Activated CD4-positive, alpha-beta memory T cell treated with anti-CD3 and anti-CD28 coated beads for 36 hours (primary cell): Measurements from ENCODE around the gene EFHD2. TPM values are rescaled to one million over a fixed set of nuclear protein-coding genes. Genes with fewer than 3 reads are reported as not detected.
"Not testable (repeated sequence)": the region's sequence is repeated elsewhere in the genome, so short reads cannot be mapped to it uniquely, and the experiment has no call there.

Source experiments
- CTCF ChIA-PET: fragments of 350-600 bp; sonication (Branson Sonifier 250); formaldehyde crosslinking; loops from one replicate; lab custom pipeline; 2021; ENCODE audit warnings: antibody characterized with exemption, inconsistent platforms; lab: Charles Lee
- POLR2A ChIA-PET: fragments of 350-600 bp; sonication (Branson Sonifier 250); formaldehyde crosslinking; loops from one replicate; lab custom pipeline; 2021; ENCODE audit warnings: antibody characterized with exemption; lab: Charles Lee
- DNase-seq: peaks from one replicate; pipeline ENCODE4 v3.0.0-alpha.2; 2020
- H3K27ac Mint-ChIP-seq: one replicate; pipeline ENCODE4 v1.8.0; 2021; ENCODE audit warnings: mixed read lengths
- H3K27me3 Mint-ChIP-seq: one replicate; pipeline ENCODE4 v1.8.0; 2021; ENCODE audit warnings: mixed read lengths
- H3K36me3 Mint-ChIP-seq: one replicate; pipeline ENCODE4 v1.8.0; 2021; ENCODE audit warnings: mixed read lengths
- H3K4me1 Mint-ChIP-seq: one replicate; pipeline ENCODE4 v1.8.0; 2021; ENCODE audit warnings: low read depth, mixed read lengths
- H3K4me3 Mint-ChIP-seq: one replicate; pipeline ENCODE4 v1.8.0; 2021; ENCODE audit warnings: mild to moderate bottlenecking, mixed read lengths
- H3K9me3 Mint-ChIP-seq: one replicate; pipeline ENCODE4 v1.8.0; 2021; ENCODE audit warnings: mixed read lengths
- intact Hi-C: fragments of 100-400 bp; cut with micrococcal nuclease; formaldehyde crosslinking; loops from one replicate; pipeline ENCODE4 v1.15.1; 2023
- total RNA-seq, 2 experiments: library from RNA; stranded (reverse); gene quantifications; one replicate each; pipeline ENCODE4 v1.2.3, GENCODE V29; 2021

EFHD2 gene
- total RNA-seq, 2 experiments from 2014 or later = 60.4 to 61.3 TPM

DNA sequence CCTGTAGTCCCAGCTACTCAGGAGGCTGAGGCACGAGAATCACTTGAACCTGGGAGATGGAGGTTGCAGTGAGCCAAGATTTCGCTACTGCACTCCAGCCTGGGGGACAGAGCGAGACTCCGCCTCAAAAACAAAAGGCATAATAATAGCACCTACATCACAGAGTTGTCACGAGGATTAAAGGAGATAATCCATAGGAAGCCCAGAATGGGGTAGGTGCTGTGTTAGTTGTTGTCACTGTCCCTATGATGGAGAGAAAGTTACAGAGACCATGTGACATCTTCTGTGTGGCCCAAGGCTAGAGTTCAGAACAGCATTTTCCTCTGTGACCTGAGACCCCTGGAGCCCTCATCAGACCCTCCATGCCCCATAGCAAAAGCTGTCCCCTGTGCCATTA is 54.2 kb downstream of the EFHD2 start:
- DNase-seq, H3K4me3 Mint-ChIP-seq, H3K4me1 Mint-ChIP-seq, CTCF ChIA-PET, H3K27ac Mint-ChIP-seq, H3K36me3 Mint-ChIP-seq, H3K9me3 Mint-ChIP-seq, intact Hi-C loops, H3K27me3 Mint-ChIP-seq: not testable (repeated sequence)
- POLR2A ChIA-PET = interaction anchor here (0.6 kb wide), 1 partner anchor 74 kb away, joined by 5 read pairs; no protein-coding TSS in a partner anchor

DNA sequence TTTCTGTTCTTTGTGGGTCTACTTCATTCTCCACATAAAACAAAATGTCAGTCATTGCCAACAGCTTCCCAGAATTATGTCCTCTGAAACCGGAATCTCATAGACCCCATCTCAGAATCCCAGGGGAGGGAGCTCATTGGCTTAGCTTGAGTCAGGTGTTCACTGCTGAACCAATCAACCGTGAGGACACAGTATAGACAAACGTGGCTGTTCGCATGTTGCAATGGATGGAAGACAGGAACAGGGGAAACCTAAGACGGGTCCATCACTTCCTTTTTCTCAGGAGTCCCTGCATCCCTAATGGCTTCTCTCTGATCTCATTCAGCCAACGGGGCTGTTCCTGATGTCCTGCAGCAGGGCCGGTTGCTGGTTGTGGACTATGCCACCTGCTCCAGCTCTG is 56.0 kb downstream of the EFHD2 start:
- CTCF ChIA-PET = interaction anchor here (0.6 kb wide), 1 partner anchor 36 kb away, joined by 3 read pairs; no protein-coding TSS in a partner anchor

DNA sequence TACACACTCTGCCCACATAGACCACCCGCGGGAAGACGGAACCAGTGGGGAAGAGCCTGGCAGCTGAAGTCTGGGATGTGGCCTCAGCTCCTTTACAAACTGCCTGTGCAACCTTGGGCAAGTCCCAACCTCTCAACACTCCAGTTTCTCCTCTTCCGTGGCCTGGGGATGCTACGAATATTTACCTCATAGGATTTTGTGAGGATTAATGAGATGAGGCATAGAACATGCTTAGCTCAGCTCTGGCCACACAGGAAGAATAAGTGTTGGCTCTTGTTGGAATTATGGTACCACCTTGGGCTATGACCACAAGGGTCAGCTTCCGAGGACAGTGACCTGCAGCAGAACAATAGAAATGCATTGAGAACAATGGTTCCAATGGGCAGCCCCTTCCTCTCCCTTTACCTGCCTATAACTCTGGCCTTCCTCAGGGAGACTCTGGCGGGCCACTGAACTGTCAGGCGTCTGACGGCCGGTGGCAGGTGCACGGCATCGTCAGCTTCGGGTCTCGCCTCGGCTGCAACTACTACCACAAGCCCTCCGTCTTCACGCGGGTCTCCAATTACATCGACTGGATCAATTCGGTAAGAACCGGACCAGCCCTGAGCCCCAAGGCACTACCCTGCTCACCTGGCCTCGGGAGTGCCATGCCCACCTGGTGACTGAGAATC is 57.4 kb downstream of the EFHD2 start:
- not testable (repeated sequence) for H3K4me1 Mint-ChIP-seq

More for the DNA sequence above, 56.0 kb downstream of the EFHD2 start:
- Mint-ChIP-seq H3K27me3 (peaks cover 2% of the 10 kb centered on the region), H3K9me3 (no peaks in the 10 kb centered on the region), H3K4me3 (no peak overlapping the region), H3K4me1 (no peaks in the 10 kb centered on the region), H3K36me3 (no peaks in the 10 kb centered on the region), H3K27ac (no peak overlapping the region)
- POLR2A ChIA-PET = no interaction called here
- intact Hi-C loops = no loop called here
- no peak for DNase-seq

DNA sequence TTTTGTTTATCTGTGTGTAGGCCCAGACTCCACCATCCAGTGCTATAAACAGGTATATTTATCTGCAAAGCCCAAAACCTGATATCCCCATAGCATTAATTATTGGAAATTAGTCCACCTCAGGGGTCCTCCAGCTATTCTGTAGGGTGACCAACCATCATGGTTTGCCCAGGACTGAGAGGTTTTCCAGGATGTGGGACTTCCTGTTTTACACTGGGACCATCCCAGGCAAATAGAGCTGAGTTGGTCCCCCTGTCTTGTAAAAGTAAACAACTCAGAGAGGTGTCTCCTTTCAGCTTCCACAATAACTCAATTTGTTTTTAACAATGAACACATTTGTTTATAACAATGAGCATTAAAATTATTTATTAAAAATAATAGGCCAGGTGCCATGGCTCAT is 58.5 kb downstream of the EFHD2 start:
- no peak for DNase-seq
- H3K9me3 Mint-ChIP-seq = no peaks in the 10 kb centered on the region
- intact Hi-C loops = no loop called here
- ChIA-PET CTCF (no interaction called here), POLR2A (no interaction called here)
- H3K36me3 Mint-ChIP-seq = no peaks in the 10 kb centered on the region
- no peaks in the 10 kb centered on the region for H3K4me1 Mint-ChIP-seq
- no peak overlapping the region for H3K27ac Mint-ChIP-seq
- peaks cover 2% of the 10 kb centered on the region for H3K27me3 Mint-ChIP-seq
- no peak overlapping the region for H3K4me3 Mint-ChIP-seq

More for the DNA sequence above, 57.4 kb downstream of the EFHD2 start:
- H3K9me3 Mint-ChIP-seq, POLR2A ChIA-PET, H3K27ac Mint-ChIP-seq, H3K4me3 Mint-ChIP-seq, CTCF ChIA-PET, DNase-seq, intact Hi-C loops, H3K36me3 Mint-ChIP-seq, H3K27me3 Mint-ChIP-seq: not testable (repeated sequence)

DNA sequence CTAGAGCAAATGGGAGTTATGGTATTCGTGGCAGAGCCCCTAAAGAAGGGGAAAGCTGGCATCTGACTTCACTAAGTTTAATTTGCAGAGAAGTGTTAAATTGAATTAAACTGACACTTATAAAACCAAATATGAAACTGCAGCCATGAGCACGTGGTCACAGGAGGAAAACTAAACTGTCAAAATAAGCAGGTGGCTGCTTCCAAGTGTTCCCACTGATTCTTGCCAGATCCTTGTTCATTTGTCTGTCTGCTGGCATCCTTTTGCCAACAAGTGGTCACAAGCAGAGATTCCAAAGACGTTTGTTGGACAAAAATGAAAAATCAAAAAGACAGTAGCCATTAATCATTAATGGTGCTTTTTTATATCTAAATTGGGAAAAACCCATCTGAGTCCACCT is 59.7 kb downstream of the EFHD2 start:
- H3K36me3 Mint-ChIP-seq = no peaks in the 10 kb centered on the region
- CTCF ChIA-PET = no interaction called here
- intact Hi-C loops = no loop called here

DNA sequence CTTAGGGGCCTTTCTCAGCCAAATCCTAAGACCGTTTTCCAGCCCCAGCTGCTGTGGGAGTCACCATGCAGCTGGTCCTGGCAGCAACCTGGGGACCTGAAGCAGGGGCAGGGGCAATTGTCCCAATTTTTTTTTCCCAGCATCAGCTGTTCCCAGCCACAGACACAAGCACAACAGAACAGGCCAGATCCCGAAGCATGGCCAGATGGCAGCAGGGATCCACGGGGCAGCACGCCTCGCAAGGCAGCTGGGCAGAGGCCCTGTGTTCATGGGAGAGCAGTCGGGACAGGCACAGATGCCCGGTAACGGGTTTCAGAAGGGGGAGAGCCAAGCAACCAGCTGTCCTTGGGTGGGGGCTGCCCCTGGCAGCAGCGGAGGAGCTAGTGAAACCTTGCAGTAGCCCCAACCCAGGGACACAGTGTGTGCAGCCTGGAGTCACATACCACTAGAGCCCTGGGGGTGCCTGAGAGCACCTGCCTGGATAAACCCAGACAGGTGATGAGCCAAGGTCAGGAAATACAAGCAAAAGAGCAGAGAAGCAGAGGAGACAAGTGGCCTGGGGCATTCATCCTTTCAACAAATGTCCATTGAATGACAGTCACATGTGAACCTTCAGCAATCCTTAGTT is 60.2 kb downstream of the EFHD2 start:
- CTCF ChIA-PET, H3K27ac Mint-ChIP-seq, H3K9me3 Mint-ChIP-seq, H3K27me3 Mint-ChIP-seq, H3K4me1 Mint-ChIP-seq, intact Hi-C loops, H3K4me3 Mint-ChIP-seq, H3K36me3 Mint-ChIP-seq, POLR2A ChIA-PET, DNase-seq: not testable (repeated sequence)

More for the DNA sequence above, 59.7 kb downstream of the EFHD2 start:
- POLR2A ChIA-PET = no interaction called here
- no peak for DNase-seq
- H3K9me3 Mint-ChIP-seq = no peaks in the 10 kb centered on the region
- H3K4me3 Mint-ChIP-seq = no peak overlapping the region
- H3K27me3 Mint-ChIP-seq = peaks cover 2% of the 10 kb centered on the region
- no peak overlapping the region for H3K27ac Mint-ChIP-seq
- H3K4me1 Mint-ChIP-seq = no peaks in the 10 kb centered on the region

DNA sequence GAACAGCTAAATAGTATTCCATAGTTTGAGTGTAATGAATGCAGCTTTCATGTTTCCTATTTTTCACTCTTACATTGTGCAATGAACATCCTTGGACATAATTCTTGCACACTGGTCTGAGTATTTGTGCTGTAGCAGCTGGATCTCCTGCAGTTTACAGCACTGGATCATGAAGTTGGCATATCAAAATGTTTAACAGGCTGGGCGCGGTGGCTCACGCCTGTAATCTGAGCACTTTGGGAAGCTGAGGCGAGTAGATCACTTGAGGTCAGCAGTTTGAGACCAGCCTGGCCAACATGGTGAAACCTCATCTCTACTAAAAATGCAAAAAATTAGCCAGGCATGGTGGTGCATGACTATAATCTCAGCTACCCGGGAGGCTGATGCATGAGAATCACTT is 61.4 kb downstream of the EFHD2 start:
- H3K36me3 Mint-ChIP-seq, CTCF ChIA-PET, H3K9me3 Mint-ChIP-seq, H3K4me1 Mint-ChIP-seq, DNase-seq, H3K27ac Mint-ChIP-seq, H3K27me3 Mint-ChIP-seq, POLR2A ChIA-PET, H3K4me3 Mint-ChIP-seq, intact Hi-C loops: not testable (repeated sequence)

DNA sequence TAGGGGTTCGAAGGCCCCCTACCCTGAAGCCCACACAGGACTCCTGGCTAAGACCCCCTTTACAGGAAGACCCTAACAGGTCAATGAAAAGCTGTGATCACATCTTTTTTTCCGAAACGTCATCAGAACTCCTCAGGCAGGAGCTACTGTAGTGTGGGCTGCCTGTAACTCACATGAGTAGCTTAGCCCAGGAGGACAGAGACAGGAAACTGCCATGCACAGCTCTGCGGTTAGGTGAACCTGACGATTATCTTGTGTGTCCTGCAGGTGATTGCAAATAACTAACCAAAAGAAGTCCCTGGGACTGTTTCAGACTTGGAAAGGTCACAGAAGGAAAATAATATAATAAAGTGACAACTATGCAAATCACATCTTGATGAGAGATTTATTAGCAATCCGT is 62.0 kb downstream of the EFHD2 start:
- intact Hi-C loops, H3K36me3 Mint-ChIP-seq: not testable (repeated sequence)

DNA sequence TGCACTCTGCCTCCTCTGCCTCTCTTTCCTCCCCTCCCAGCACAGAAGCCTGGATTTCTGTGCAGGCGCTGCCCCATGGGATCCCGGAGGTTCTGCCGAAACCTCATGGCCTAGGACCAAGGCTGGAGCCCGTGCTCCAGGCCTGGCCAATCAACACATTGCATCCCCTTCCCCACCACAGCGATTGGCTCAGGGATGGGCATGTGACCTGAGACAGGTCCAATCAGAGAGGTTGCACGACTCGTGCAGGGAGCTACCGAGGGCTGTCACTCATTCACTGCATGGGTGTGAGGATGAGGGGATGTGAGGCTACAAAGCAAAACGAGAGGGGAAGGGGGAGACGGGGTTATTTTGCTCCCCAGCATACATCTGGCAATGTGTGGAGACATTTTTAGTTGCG is 62.9 kb downstream of the EFHD2 start:
- Mint-ChIP-seq H3K4me1 (no peaks in the 10 kb centered on the region), H3K36me3 (no peaks in the 10 kb centered on the region), H3K27ac (no peak overlapping the region), H3K4me3 (no peak overlapping the region), H3K9me3 (no peaks in the 10 kb centered on the region), H3K27me3 (no peaks in the 10 kb centered on the region)
- DNase-seq = no peak
- ChIA-PET CTCF (interaction anchor here (0.5 kb wide), 1 partner anchor 164 kb away, joined by 4 read pairs; no protein-coding TSS in a partner anchor), POLR2A (no interaction called here)
- intact Hi-C loops = no loop called here

More for the DNA sequence above, 62.0 kb downstream of the EFHD2 start:
- H3K27me3 Mint-ChIP-seq, H3K27ac Mint-ChIP-seq, POLR2A ChIA-PET, H3K9me3 Mint-ChIP-seq, H3K4me1 Mint-ChIP-seq, DNase-seq, H3K4me3 Mint-ChIP-seq, CTCF ChIA-PET: not testable (repeated sequence)

DNA sequence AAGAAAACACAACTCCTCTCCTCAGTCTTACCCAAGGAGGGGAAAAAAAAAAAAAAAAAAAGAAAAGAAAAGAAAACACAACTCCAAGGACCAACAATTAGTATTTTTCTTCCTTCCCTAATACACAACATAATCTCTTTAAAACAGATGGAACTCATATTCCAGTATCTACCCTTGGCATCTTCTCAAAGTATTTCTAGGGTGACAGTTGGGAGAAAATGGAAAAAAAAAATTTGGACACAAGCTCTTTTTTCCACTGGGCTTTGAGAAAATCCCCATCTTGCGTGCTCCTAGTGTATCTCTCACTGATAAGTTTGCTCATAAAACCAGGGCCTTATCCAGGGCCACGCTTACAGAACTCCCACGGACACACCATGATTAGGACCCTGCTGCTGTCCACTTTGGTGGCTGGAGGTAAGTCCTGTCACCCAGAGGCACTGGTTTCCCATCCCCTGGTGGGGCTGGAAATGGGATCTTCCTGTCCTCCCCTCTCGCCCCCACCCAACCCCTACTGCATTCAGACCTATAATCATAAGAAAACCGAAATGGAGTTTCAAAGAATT is 66.1 kb downstream of the EFHD2 start, which contains the start of gene CELA2B:
TSS of gene CELA2B (plus strand) at position 353 of the 563 bp plus-strand sequence. CDS start at position 375, 22 bp downstream.
- Mint-ChIP-seq H3K27ac (no peak within 1 kb of the TSS), H3K4me1 (no peaks in the 10 kb centered on the region), H3K9me3 (no peaks in the 10 kb centered on the region), H3K27me3 (no peaks in the 10 kb centered on the region), H3K4me3 (no peak within 1 kb of the TSS), H3K36me3 (no peaks in the 10 kb centered on the region)
- DNase-seq = no peak
- CTCF ChIA-PET = no interaction called here
- intact Hi-C loops = loop anchor here (2.0 kb wide), 1 partner anchor 37 kb away; the partner anchor contains the start of gene CTRC
- POLR2A ChIA-PET = no interaction called here

DNA sequence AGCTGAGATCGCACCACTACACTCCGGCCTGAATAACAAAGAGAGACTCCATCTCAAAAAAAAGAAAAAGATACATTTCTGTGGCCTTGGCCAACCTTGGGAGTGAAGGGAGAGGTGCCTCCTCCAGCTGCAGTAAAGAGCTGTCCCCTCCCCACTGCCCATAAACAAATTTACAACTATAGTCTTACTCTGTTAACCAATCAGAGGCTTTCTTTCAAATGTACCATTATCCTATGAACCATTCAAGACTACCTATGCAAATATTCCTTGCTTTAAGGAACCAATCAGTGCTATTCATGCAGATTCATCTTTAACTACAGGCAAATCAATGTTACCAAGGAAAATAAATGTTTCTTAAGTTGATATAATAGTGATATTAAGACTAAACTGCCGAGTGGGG is 67.2 kb downstream of the EFHD2 start:
- POLR2A ChIA-PET = no interaction called here
- no peaks in the 10 kb centered on the region for H3K36me3 Mint-ChIP-seq
- intact Hi-C loops = no loop called here
- no peaks in the 10 kb centered on the region for H3K9me3 Mint-ChIP-seq
- DNase-seq = no peak
- no peak overlapping the region for H3K4me3 Mint-ChIP-seq
- no peaks in the 10 kb centered on the region for H3K4me1 Mint-ChIP-seq
- H3K27ac Mint-ChIP-seq = no peak overlapping the region
- CTCF ChIA-PET = no interaction called here
- H3K27me3 Mint-ChIP-seq = no peaks in the 10 kb centered on the region

DNA sequence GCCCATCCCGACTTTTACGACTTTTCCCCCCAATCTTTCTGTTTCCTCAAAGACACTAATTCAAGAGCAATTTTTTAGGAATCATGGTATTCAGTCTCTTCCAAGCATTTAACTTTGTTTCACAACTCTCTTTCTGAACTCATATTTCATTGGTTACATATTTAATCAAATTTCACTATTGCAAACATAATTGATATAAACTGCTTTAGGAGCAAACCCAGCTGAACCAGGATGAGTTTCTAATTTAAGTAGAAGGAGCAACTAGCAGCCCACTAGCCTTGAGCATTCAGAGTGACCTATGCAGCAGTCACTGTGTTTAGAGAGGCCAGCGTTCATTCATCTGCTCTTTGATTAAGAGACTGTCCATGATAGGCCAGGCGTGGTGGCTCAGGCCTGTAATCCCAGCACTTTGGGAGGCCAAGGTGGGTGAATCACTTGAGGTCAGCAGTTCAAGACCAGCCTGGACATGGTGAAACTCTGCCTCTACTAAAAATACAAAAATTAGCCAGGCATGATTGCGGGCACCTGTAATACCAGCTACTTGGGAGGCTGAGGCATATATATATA is 68.0 kb downstream of the EFHD2 start:
- Mint-ChIP-seq H3K9me3 (no peaks in the 10 kb centered on the region), H3K36me3 (no peaks in the 10 kb centered on the region), H3K4me1 (no peaks in the 10 kb centered on the region), H3K4me3 (no peak overlapping the region), H3K27me3 (no peaks in the 10 kb centered on the region), H3K27ac (no peak overlapping the region)
- ChIA-PET POLR2A (no interaction called here), CTCF (no interaction called here)
- no peak for DNase-seq
- intact Hi-C loops = no loop called here
